ENCODE data around the gene C17orf58. TPM values are rescaled to one million over a fixed set of nuclear protein-coding genes. Genes with fewer than 3 reads are reported as not detected.
"Not testable (repeated sequence)": the region's sequence is repeated elsewhere in the genome, so short reads cannot be mapped to it uniquely, and the experiment has no call there.

The C17orf58 gene
- total RNA-seq, 1 experiment from 2014 or later = 22.6 TPM

- DNase-seq (ENCODE audit: low read depth) = no peak
Measured at GRCh38 chr17:68004201-68004600, 7.9 kb upstream of the C17orf58 start.

GRCh38 chr17:67999291-67999911, 3.1 kb upstream of the C17orf58 start:
- peak; percentile 70 for DNase-seq (ENCODE audit: low read depth)

GRCh38 chr17:67998466-67998865, 2.2 kb upstream of the C17orf58 start:
- peak; percentile 15 for DNase-seq (ENCODE audit: low read depth)

- peak; percentile 20 for DNase-seq (ENCODE audit: low read depth)
Measured at GRCh38 chr17:67995570-67996263, 552 bp downstream of the C17orf58 start.

GRCh38 chr17:67994817-67995569, 1.3 kb downstream of the C17orf58 start:
- DNase-seq (ENCODE audit: low read depth) = peak; percentile 87

GRCh38 chr17:67993998-67994361, 2.3 kb downstream of the C17orf58 start:
- DNase-seq (ENCODE audit: low read depth) = no peak

GRCh38 chr17:67993153-67993997, 2.9 kb downstream of the C17orf58 start:
- peak; percentile 75 for DNase-seq (ENCODE audit: low read depth)

GRCh38 chr17:67992548-67993152, 3.6 kb downstream of the C17orf58 start:
- DNase-seq (ENCODE audit: low read depth) = no peak

GRCh38 chr17:67990909-67991308, 5.4 kb downstream of the C17orf58 start:
- no peak for DNase-seq (ENCODE audit: low read depth)

GRCh38 chr17:67983383-67983688, 12.9 kb downstream of the C17orf58 start:
- no peak for DNase-seq (ENCODE audit: low read depth)

GRCh38 chr17:67982686-67983382, 13.4 kb downstream of the C17orf58 start:
- DNase-seq (ENCODE audit: low read depth) = no peak

- no peak for DNase-seq (ENCODE audit: low read depth)
Measured at GRCh38 chr17:67982034-67982640, 14.1 kb downstream of the C17orf58 start.

GRCh38 chr17:67980883-67981282, 15.4 kb downstream of the C17orf58 start:
- not testable (repeated sequence) for DNase-seq (ENCODE audit: low read depth)

- peak; percentile 18 for DNase-seq (ENCODE audit: low read depth)
Measured at GRCh38 chr17:67980456-67980855, 15.8 kb downstream of the C17orf58 start.

GRCh38 chr17:67976306-67976705, 20.0 kb downstream of the C17orf58 start:
- DNase-seq (ENCODE audit: low read depth) = not testable (repeated sequence)

- no peak for DNase-seq (ENCODE audit: low read depth)
Measured at GRCh38 chr17:67974598-67975066, 21.6 kb downstream of the C17orf58 start.

- DNase-seq (ENCODE audit: low read depth) = no peak
Measured at GRCh38 chr17:67974185-67974584, 22.1 kb downstream of the C17orf58 start.

GRCh38 chr17:67970783-67971182, 25.5 kb downstream of the C17orf58 start:
- DNase-seq (ENCODE audit: low read depth) = no peak

- peak; percentile 66 for DNase-seq (ENCODE audit: low read depth)
Measured at GRCh38 chr17:67963145-67963572, 33.1 kb downstream of the C17orf58 start.

GRCh38 chr17:67962156-67962555, 34.1 kb downstream of the C17orf58 start:
- DNase-seq (ENCODE audit: low read depth) = not testable (repeated sequence)
